ENCODE measurements around the gene ZDHHC7. TPM values are rescaled to one million over a fixed set of nuclear protein-coding genes. Genes with fewer than 3 reads are reported as not detected.

Gene ZDHHC7
- total and polyA plus RNA-seq, 2 of the 8 experiments (the other 6 are each of a cell fraction or from before 2014, with no cell fraction given) = 40.5 to 56.3 TPM

DNA sequence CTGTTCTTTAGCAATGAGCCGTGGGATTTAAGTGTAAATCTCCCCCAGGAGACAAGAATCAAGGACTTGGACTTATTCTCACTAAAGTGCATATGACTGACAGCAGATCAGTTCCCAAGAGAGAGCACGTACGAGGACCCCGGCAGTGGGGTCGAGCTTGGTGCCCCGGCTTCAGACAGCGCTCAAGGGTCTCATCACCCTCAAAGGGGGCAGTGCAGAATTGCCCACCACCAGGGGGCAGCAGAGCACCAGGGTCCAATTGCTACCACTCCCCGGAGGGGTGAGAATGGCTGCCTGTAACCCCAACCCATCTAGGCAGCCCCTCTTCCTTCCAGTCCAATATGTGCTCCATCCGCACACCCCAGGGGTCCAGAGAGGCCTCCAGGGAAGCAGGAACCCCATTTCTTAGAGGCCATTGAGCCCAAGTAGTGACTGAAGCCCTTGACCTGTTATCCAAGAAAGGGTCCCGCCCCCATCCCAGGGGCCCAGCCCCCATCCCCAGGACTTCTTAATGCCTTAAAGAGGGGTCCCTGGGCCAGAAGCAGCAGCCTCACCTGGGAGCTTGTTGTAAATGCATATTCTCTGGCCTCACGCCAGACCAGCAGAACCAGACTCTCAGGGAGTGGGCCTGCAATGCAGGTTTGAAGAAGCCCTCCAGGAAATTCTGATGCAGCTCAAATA lies 86.1 kb downstream of the ZDHHC7 start:
- Histone ChIP-seq H3K9ac (replicated peaks in 1 of 4; ENCODE audit: extremely low read depth in 1 of 4, low read depth in 3 of 4, low read length in 3 of 4) (no peak overlapping the region), H3K14ac (ENCODE audit: insufficient read length) (no peak overlapping the region), H4K8ac (ENCODE audit: extremely low read depth, insufficient read depth, low read length) (no peak overlapping the region), H2BK12ac (ENCODE audit: low read depth, low read length) (no peak overlapping the region), H3K4me1 (replicated peaks in 1 of 4; ENCODE audit: control insufficient read depth in 3 of 4, insufficient read depth in 4 of 4, low read length in 3 of 4) (peaks cover 0 to 2% (median 0%) of the 10 kb centered on the region in 4 experiments; a peak in 1 of 7 replicates), H2BK120ac (replicated peaks; ENCODE audit: low read depth, low read length) (no peak overlapping the region), H4K20me1 (replicated peaks in 1 of 2; ENCODE audit: control insufficient read depth in 1 of 2, insufficient read depth in 2 of 2, low read length in 2 of 2) (no peaks in the 10 kb centered on the region), H2BK20ac (ENCODE audit: low read length) (0 out of 2 replicates have a peak overlapping the region, but pooled peaks have one; percentile 7), H3K9me3 (ENCODE audit: insufficient read depth in 2 of 2, low read depth in 1 of 2, low read length in 1 of 2) (no peaks in the 10 kb centered on the region), H3K27ac (ENCODE audit: low read depth, low read length) (no peak overlapping the region), H3K4me3 (ENCODE audit: extremely low read depth in 1 of 4, insufficient read depth in 2 of 4, low read depth in 3 of 4, low read length in 4 of 4) (no peak overlapping the region), H3K23ac (ENCODE audit: insufficient read length) (no peak overlapping the region), H3K79me1 (ENCODE audit: low read depth, low read length) (no peaks in the 10 kb centered on the region), H2AK5ac (ENCODE audit: low read depth, low read length) (no peak overlapping the region), H3K18ac (ENCODE audit: extremely low read depth, low read length) (no peak overlapping the region; the same call in 1 of the 2 replicates), H2AFZ (ENCODE audit: low read length) (no peak overlapping the region), H4K5ac (ENCODE audit: insufficient read length, low read depth, low read length) (no peak overlapping the region), H3K36me3 (ENCODE audit: control insufficient read depth in 2 of 4, insufficient read depth in 4 of 4, low read length in 3 of 4) (no peaks in the 10 kb centered on the region), H4K91ac (replicated peaks; ENCODE audit: insufficient read length, low read length) (no peak overlapping the region), H3K56ac (replicated peaks; ENCODE audit: insufficient read length, low read depth, low read length) (no peak overlapping the region), H3K23me2 (ENCODE audit: low read depth, low read length) (peaks cover under 1% of the 10 kb centered on the region; the same call in 1 of the 2 replicates), H3K4ac (replicated peaks; ENCODE audit: insufficient read length, low read depth, low read length) (no peak overlapping the region), H2BK15ac (ENCODE audit: low read length) (no peak overlapping the region), H3K27me3 (replicated peaks in 1 of 4; ENCODE audit: control insufficient read depth in 3 of 4, extremely low read depth in 1 of 4, insufficient read depth in 3 of 4, low read length in 3 of 4) (no peaks in the 10 kb centered on the region), H2BK5ac (ENCODE audit: low read depth, low read length) (0 out of 2 replicates have a peak overlapping the region, but pooled peaks have one; percentile 63), H3K4me2 (ENCODE audit: insufficient read depth in 1 of 2, low read depth in 2 of 2, low read length in 2 of 2) (no peak overlapping the region), H3K79me2 (ENCODE audit: control insufficient read depth in 1 of 2, insufficient read depth in 2 of 2, low read length in 2 of 2) (no peaks in the 10 kb centered on the region)
- DNase-seq (ENCODE audit: low read depth in 1 of 2, low spot score in 2 of 2) = peak; percentile 29 to 95
- TF ChIP-seq TAF1 (IDR thresholded peaks at IDR 0.05; ENCODE audit: low read depth, low read length) = no peak
- TF ChIP-seq, protein P1, sequence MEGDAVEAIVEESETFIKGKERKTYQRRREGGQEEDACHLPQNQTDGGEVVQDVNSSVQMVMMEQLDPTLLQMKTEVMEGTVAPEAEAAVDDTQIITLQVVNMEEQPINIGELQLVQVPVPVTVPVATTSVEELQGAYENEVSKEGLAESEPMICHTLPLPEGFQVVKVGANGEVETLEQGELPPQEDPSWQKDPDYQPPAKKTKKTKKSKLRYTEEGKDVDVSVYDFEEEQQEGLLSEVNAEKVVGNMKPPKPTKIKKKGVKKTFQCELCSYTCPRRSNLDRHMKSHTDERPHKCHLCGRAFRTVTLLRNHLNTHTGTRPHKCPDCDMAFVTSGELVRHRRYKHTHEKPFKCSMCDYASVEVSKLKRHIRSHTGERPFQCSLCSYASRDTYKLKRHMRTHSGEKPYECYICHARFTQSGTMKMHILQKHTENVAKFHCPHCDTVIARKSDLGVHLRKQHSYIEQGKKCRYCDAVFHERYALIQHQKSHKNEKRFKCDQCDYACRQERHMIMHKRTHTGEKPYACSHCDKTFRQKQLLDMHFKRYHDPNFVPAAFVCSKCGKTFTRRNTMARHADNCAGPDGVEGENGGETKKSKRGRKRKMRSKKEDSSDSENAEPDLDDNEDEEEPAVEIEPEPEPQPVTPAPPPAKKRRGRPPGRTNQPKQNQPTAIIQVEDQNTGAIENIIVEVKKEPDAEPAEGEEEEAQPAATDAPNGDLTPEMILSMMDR (IDR thresholded peaks at IDR 0.05; ENCODE audit: control extremely low read depth in 1 of 3, insufficient read depth in 1 of 3, low read depth in 1 of 3, low read length in 3 of 3) = peak; percentile 91 to 92 (median 92)
- TF ChIP-seq GABPA (IDR thresholded peaks at IDR 0.05; ENCODE audit: borderline replicate concordance, insufficient read depth, low read length) = peak; percentile 61; the same call in 1 of the 2 replicates
- no peak for TF ChIP-seq PHF8 (conservative IDR thresholded peaks at IDR 0.05; ENCODE audit: low read depth, low read length)
- no peak for TF ChIP-seq BACH1 (IDR thresholded peaks at IDR 0.05; ENCODE audit: low read length)
- TF ChIP-seq RAD21 (IDR thresholded peaks at IDR 0.05 in 1 of 2, conservative IDR thresholded peaks at IDR 0.05 in 1 of 2; ENCODE audit: low read depth in 2 of 2, low read length in 2 of 2) = peak; percentile 88 to 89
- peak; percentile 74; the same call in 1 of the 2 replicates for TF ChIP-seq YY1 (IDR thresholded peaks at IDR 0.05; ENCODE audit: low read depth, low read length)
- FAIRE-seq = peak; percentile 45
- WGBS, 2 experiments (ENCODE audit: extremely low coverage in 1 of 2, insufficient coverage in 1 of 2, insufficient read length in 1 of 2, insufficient replicate concordance in 2 of 2, low coverage in 1 of 2, low lambda C conversion rate in 2 of 2, missing lambda C conversion rate in 1 of 2) = 82% methylated on average over 11 of the region's 11 CpGs; no CpG with 5 or more reads in 1 of the 2 experiments
- CTCF ChIA-PET (ENCODE audit: partially characterized antibody) = interaction anchor here (0.6 to 6.3 kb wide), 49 partner anchors 9 to 372 kb away, joined by 3 to 170 read pairs (median 5); partner anchors contain the start of gene KIAA0513
- POLR2A ChIA-PET (ENCODE audit: partially characterized antibody) = interaction anchor here (0.5 to 1.5 kb wide), 2 partner anchors 44 to 79 kb away, joined by 3 to 5 read pairs; no protein-coding TSS in a partner anchor

Data from H1 (cell line).